GM12878 (cell line): ENCODE results near the gene GPR61. TPM values are rescaled to one million over a fixed set of nuclear protein-coding genes. Genes with fewer than 3 reads are reported as not detected.

Experiments used
- ATAC-seq: fragments of 200-7000 bp; cut with Tn5 transposase; 3 replicates; pipeline ENCODE4 v1.9.1; 2020; ENCODE audit warnings: mild to moderate bottlenecking, moderate library complexity
- BruUV-seq: library from RNA; stranded (reverse); fragments of 400-500 nt; replicated peaks from 2 replicates; lab custom pipeline; 2021; lab: Mats Ljungman, UMichigan
- CTCF ChIA-PET: fragments of 300-600 bp; sonication (Branson Sonifier 250); formaldehyde crosslinking; extraction: SDS; loops from one replicate; lab custom pipeline; 2021; ENCODE audit warnings: inconsistent platforms; lab: Yijun Ruan, JAX
- POLR2A ChIA-PET: fragments of 350-600 bp; formaldehyde crosslinking; extraction: SDS; loops from one replicate; lab custom pipeline; 2021; ENCODE audit warnings: inconsistent platforms; lab: Charles Lee
- RAD21 ChIA-PET: fragments of 300-600 bp; sonication (Branson Sonifier 250); formaldehyde crosslinking; loops from one replicate; lab custom pipeline; 2023; ENCODE audit warnings: antibody characterized with exemption; ENCODE audit not compliant: unreplicated experiment; lab: Charles Lee
- SMC1A ChIA-PET: fragments of 300-600 bp; sonication (Branson Sonifier 250); formaldehyde crosslinking; loops from one replicate; lab custom pipeline; 2023; ENCODE audit not compliant: unreplicated experiment, uncharacterized antibody; lab: Charles Lee
- DNase-seq: peaks from one replicate; pipeline ENCODE4 v3.0.0-alpha.2; 2011; ENCODE audit warnings: low read depth, low spot score
- FAIRE-seq: peaks from 3 replicates; lab custom pipeline; 2011; peaks lifted over from hg19 to GRCh38; lab: Jason Lieb, UNC
- H2AFZ ChIP-seq: 2 replicates; pipeline ENCODE4 v1.6.0; 2011; ENCODE audit warnings: low read depth, low read length, control low read depth; ENCODE audit not compliant: control insufficient read depth
- H3K27ac ChIP-seq: 2 replicates; pipeline ENCODE4 v1.5.1; 2011; ENCODE audit warnings: control low read depth; ENCODE audit not compliant: control insufficient read depth, insufficient read depth
- H3K27me3 ChIP-seq, 2 experiments: replicated peaks in 1 of 2; 2 replicates each; pipeline versions ENCODE4 v1.6.0 to v1.6.1; 2011; ENCODE audit warnings: low read length in 1 of 2; ENCODE audit not compliant: control insufficient read depth in 2 of 2, insufficient read depth in 2 of 2
- H3K36me3 ChIP-seq, 2 experiments: 2 replicates each; pipeline ENCODE4 v1.5.1; 2011; ENCODE audit warnings: low read length in 1 of 2; ENCODE audit not compliant: control insufficient read depth in 2 of 2, insufficient read depth in 2 of 2
- H3K4me1 ChIP-seq: 2 replicates; pipeline ENCODE4 v1.6.1; 2011; ENCODE audit warnings: mild to moderate bottlenecking, low read length, moderate library complexity, mixed read lengths; ENCODE audit not compliant: control insufficient read depth, insufficient read depth
- H3K4me2 ChIP-seq: 2 replicates; pipeline ENCODE4 v1.6.0; 2011; ENCODE audit warnings: control low read depth; ENCODE audit not compliant: control insufficient read depth, insufficient read depth
- H3K4me3 ChIP-seq: fragments of 200-600 bp; sonication (generic); 2 replicates; pipeline ENCODE4 v1.5.1; 2016
- H3K79me2 ChIP-seq: 2 replicates; pipeline ENCODE4 v1.6.0; 2011; ENCODE audit warnings: low read length; ENCODE audit not compliant: control insufficient read depth, insufficient read depth
- H3K9ac ChIP-seq: 2 replicates; pipeline ENCODE4 v1.8.0; 2011; ENCODE audit warnings: low read length, control low read depth, mixed read lengths; ENCODE audit not compliant: control insufficient read depth, insufficient read depth
- H3K9me3 ChIP-seq: replicated peaks from 3 replicates; pipeline ENCODE4 v1.5.1; 2011; ENCODE audit warnings: mild to moderate bottlenecking, low read length; ENCODE audit not compliant: control insufficient read depth, insufficient read depth
- H4K20me1 ChIP-seq: 2 replicates; pipeline ENCODE4 v1.6.0; 2011; ENCODE audit not compliant: control insufficient read depth, insufficient read depth
- CREB1 ChIP-seq: IDR thresholded peaks from 2 replicates; pipeline ENCODE4 v1.6.1; 2012; ENCODE audit warnings: low read depth, mild to moderate bottlenecking, inconsistent platforms
- EP300 ChIP-seq, 2 experiments: fragments of 150-350 bp in 1 of 2; IDR thresholded peaks; 2 replicates each; pipeline ENCODE4 v1.6.1; 2011 to 2012; ENCODE audit warnings: low read depth in 2 of 2, low read length in 2 of 2, borderline replicate concordance in 1 of 2, improper control_type of control experiment in 1 of 2, inconsistent platforms in 1 of 2; ENCODE audit not compliant: control insufficient read depth in 1 of 2
- MLLT1 ChIP-seq: fragments of 450-650 bp; IDR thresholded peaks from 2 replicates; pipeline ENCODE4 v1.6.1; 2016; ENCODE audit warnings: mild to moderate bottlenecking
- MTA2 ChIP-seq: fragments of 450-650 bp; IDR thresholded peaks from 2 replicates; pipeline ENCODE4 v1.6.1; 2016; ENCODE audit warnings: low read depth, mild to moderate bottlenecking, moderate library complexity
- POLR2A ChIP-seq: IDR thresholded peaks from 2 replicates; pipeline ENCODE4 v1.6.1; 2011; ENCODE audit warnings: low read depth, mild to moderate bottlenecking, low read length
- SP1 ChIP-seq: IDR thresholded peaks from one replicate; pipeline ENCODE4 v1.6.1; 2011; ENCODE audit warnings: low read depth, low read length
- ZBTB40 ChIP-seq: fragments of 450-650 bp; IDR thresholded peaks from 2 replicates; pipeline ENCODE4 v1.6.1; 2016; ENCODE audit warnings: mild to moderate bottlenecking, moderate library complexity, borderline replicate concordance
- WGBS: methylation state at CpG from one replicate; pipeline ENCODE4 v1.1.6; 2016; ENCODE audit warnings: low lambda C conversion rate; ENCODE audit not compliant: insufficient replicate concordance, insufficient coverage; ENCODE audit errors: missing lambda C conversion rate; 5-methylcytosine and 5-hydroxymethylcytosine counted together
- in situ Hi-C: fragments of 300-500 bp; cut with MboI; formaldehyde crosslinking; loops from 9 replicates; pipeline ENCODE4 v1.14.3; 2018; ENCODE audit warnings: mixed read lengths
- intact Hi-C: fragments of 100-400 bp; cut with micrococcal nuclease; formaldehyde crosslinking; loops from one replicate; pipeline ENCODE4 v1.14.2; 2022; ENCODE audit not compliant: unreplicated experiment
- polyA plus RNA-seq, 11 experiments: library from polyadenylated mRNA; depleted of rRNA in 4 of 11; unstranded in 6 of 11; stranded (reverse) in 5 of 11; fragments of >200 nt; fragmentation: Nextera tagmentation in 4 of 11; fragmentation: Illumina TruSeq in 1 of 11; extraction: Ambion mirVana in 4 of 11; extraction: Trizol in 1 of 11; gene quantifications; 1 replicate in 1 of 11; 2 replicates in 10 of 11; pipeline versions ENCODE4 v1.2.1 to v1.2.3, GENCODE V29; 2011 to 2016; ENCODE audit warnings: inconsistent platforms in 2 of 11, missing spikeins in 2 of 11, low read depth in 1 of 11
- total RNA-seq, 4 experiments: library from RNA; depleted of rRNA in 3 of 4; stranded (reverse); fragments of >200 nt in 3 of 4; fragmentation: Illumina TruSeq in 1 of 4; extraction: Trizol in 1 of 4; gene quantifications; 2 replicates each; pipeline versions ENCODE4 v1.2.1 to v1.2.3, GENCODE V29; 2013 to 2021

Gene GPR61
- total and polyA plus RNA-seq, 10 of the 15 experiments (the other 5 are each of a cell fraction or from before 2014, with no cell fraction given): 0.19 to 1.1 (median 0.35) TPM; not detected in 2

- ATAC-seq (no peak), DNase-seq (no peak), FAIRE-seq (no peak)
- in situ Hi-C loops: loop anchor here (5.0 kb wide), 3 partner anchors 38 to 268 kb away; partner anchors contain the start of gene CYB561D1
- SMC1A ChIA-PET: interaction anchor here (0.8 to 12.8 kb wide), 9 partner anchors 8 to 332 kb away, joined by 3 to 431 read pairs (median 8); partner anchors contain the start of genes AMIGO1, ATXN7L2, CYB561D1 and GPR61
- Histone ChIP-seq H3K4me3 (no peak overlapping the region), H4K20me1 (no peaks in the 10 kb centered on the region), H2AFZ (no peak overlapping the region), H3K36me3 (no peaks in the 10 kb centered on the region), H3K27me3 (no peaks in the 10 kb centered on the region), H3K4me2 (no peak overlapping the region), H3K9me3 (no peaks in the 10 kb centered on the region), H3K27ac (no peak overlapping the region), H3K9ac (no peak overlapping the region), H3K4me1 (peaks cover 24% of the 10 kb centered on the region), H3K79me2 (no peaks in the 10 kb centered on the region)
- 0 out of 2 replicates have a peak, but pooled peaks have one; percentile 22 for TF ChIP-seq MLLT1
- no peak for TF ChIP-seq EP300 (IDR thresholded peaks at IDR 0.05; ENCODE audit: borderline replicate concordance in 1 of 2, control insufficient read depth in 1 of 2, low read depth in 2 of 2, low read length in 2 of 2)
- TF ChIP-seq POLR2A: no peak
- TF ChIP-seq ZBTB40: no peak
- TF ChIP-seq MTA2: no peak
- TF ChIP-seq SP1: no peak
- TF ChIP-seq CREB1: no peak
- WGBS: 72% methylated on average over 13 of the region's 13 CpGs
- intact Hi-C loops: loop anchor here (5.0 kb wide), 1 partner anchor 103 kb away; the partner anchor contains the start of gene PSMA5
- POLR2A ChIA-PET: interaction anchor here (1.1 to 4.4 kb wide), 6 partner anchors 15 to 131 kb away, joined by 3 to 26 read pairs (median 4); partner anchors contain the start of gene ATXN7L2
- no TSS peak for BruUV-seq
- CTCF ChIA-PET: interaction anchor here (1.0 to 21.3 kb wide), 11 partner anchors 8 to 331 kb away, joined by 3 to 1280 read pairs (median 9); partner anchors contain the start of genes AMIGO1, ATXN7L2, CYB561D1 and SORT1
- RAD21 ChIA-PET: interaction anchor here (0.8 to 10.3 kb wide), 10 partner anchors 9 to 139 kb away, joined by 3 to 422 read pairs (median 6); partner anchors contain the start of genes AMIGO1, ATXN7L2, CYB561D1 and GNAI3
Observed at GRCh38 chr1:109530457-109531087, 9.1 kb upstream of the GPR61 start.
